Transverse colon (tissue), 4 donors: Measurements from ENCODE around the gene PCBP2. TPM values are rescaled to one million over a fixed set of nuclear protein-coding genes. Genes with fewer than 3 reads are reported as not detected.

Experiments used
- DNase-seq: peaks from one replicate; pipeline ENCODE4 v3.0.0-alpha.2; 2019
- H3K27ac ChIP-seq, 4 donors: fragments of 200-600 bp; sonication (generic); 2 replicates each; pipeline ENCODE4 v1.5.1; 2016 to 2018; ENCODE audit warnings: inconsistent platforms in 4 of 4
- H3K27me3 ChIP-seq: fragments of 200-600 bp; sonication (generic); 2 replicates; pipeline ENCODE4 v1.5.1; 2017; ENCODE audit warnings: inconsistent platforms
- H3K36me3 ChIP-seq, 4 donors: fragments of 200-600 bp; sonication (generic); 2 replicates each; pipeline ENCODE4 v1.5.1; 2017 to 2019; ENCODE audit warnings: inconsistent platforms in 4 of 4
- H3K4me1 ChIP-seq, 4 donors: fragments of 200-600 bp; sonication (generic); 2 replicates each; pipeline ENCODE4 v1.5.1; 2017 to 2020; ENCODE audit warnings: inconsistent platforms in 4 of 4
- H3K4me3 ChIP-seq, 4 donors: fragments of 200-600 bp; sonication (generic); 1 replicate in 1 of 4; 2 replicates in 3 of 4; pipeline versions ENCODE4 v1.5.1 to v1.6.1; 2017 to 2019; ENCODE audit warnings: inconsistent platforms in 4 of 4
- H3K9me3 ChIP-seq, 2 donors: fragments of 200-600 bp; sonication (generic); 2 replicates each; pipeline ENCODE4 v1.5.1; 2017 to 2019; ENCODE audit warnings: inconsistent platforms in 2 of 2
- EP300 ChIP-seq: sonication (generic); formaldehyde crosslinking; IDR thresholded peaks from one replicate; pipeline ENCODE4 v1.6.1; 2017; ENCODE audit warnings: antibody characterized with exemption, low read depth
- POLR2A ChIP-seq: fragments of 450-650 bp; IDR thresholded peaks from one replicate; pipeline ENCODE4 v1.6.1; 2016; ENCODE audit warnings: antibody characterized with exemption, mild to moderate bottlenecking, moderate library complexity
- POLR2AphosphoS5 ChIP-seq, 3 donors: sonication (generic); formaldehyde crosslinking; IDR thresholded peaks; one replicate each; pipeline ENCODE4 v1.6.1; 2016; ENCODE audit warnings: antibody characterized with exemption in 3 of 3
- WGBS, 2 donors: methylation state at CpG; one replicate each; pipeline ENCODE4 v1.1.5; 2018; ENCODE audit warnings: low coverage in 1 of 2; 5-methylcytosine and 5-hydroxymethylcytosine counted together
- in situ Hi-C, 4 donors: fragments of 200-750 bp; cut with MboI; loops; one replicate each; pipeline versions ENCODE4 v1.15.0 to v1.15.1; 2017; ENCODE audit warnings: low sequenced_read_pairs in 3 of 4, low pct_ligation_motif_present in 1 of 4, low pct_unique_long_range_greater_than_20kb in 1 of 4
- intact Hi-C: fragments of 100-400 bp; cut with DNase I; formaldehyde crosslinking; loops from one replicate; pipeline ENCODE4 v1.15.1; 2023; ENCODE audit warnings: low total_unique reads
- total RNA-seq, 4 donors: library from RNA; depleted of rRNA; stranded (reverse); fragments of >200 nt; gene quantifications; one replicate each; pipeline ENCODE4 v1.1.0, GENCODE V29; 2016
- TF ChIP-seq, protein P1 (sequence below), 5 experiments: fragments of 200-600 bp in 3 of 5; fragments of 450-650 bp in 2 of 5; sonication (generic) in 3 of 5; IDR thresholded peaks; 1 replicate in 2 of 5; 2 replicates in 3 of 5; pipeline ENCODE4 v1.5.1; 2016 to 2017; ENCODE audit warnings: antibody characterized with exemption in 5 of 5, inconsistent platforms in 3 of 5, mild to moderate bottlenecking in 2 of 5, moderate library complexity in 1 of 5

Gene PCBP2
- total RNA-seq, 4 donors from 2014 or later = 340 to 492 (median 432) TPM

DNA sequence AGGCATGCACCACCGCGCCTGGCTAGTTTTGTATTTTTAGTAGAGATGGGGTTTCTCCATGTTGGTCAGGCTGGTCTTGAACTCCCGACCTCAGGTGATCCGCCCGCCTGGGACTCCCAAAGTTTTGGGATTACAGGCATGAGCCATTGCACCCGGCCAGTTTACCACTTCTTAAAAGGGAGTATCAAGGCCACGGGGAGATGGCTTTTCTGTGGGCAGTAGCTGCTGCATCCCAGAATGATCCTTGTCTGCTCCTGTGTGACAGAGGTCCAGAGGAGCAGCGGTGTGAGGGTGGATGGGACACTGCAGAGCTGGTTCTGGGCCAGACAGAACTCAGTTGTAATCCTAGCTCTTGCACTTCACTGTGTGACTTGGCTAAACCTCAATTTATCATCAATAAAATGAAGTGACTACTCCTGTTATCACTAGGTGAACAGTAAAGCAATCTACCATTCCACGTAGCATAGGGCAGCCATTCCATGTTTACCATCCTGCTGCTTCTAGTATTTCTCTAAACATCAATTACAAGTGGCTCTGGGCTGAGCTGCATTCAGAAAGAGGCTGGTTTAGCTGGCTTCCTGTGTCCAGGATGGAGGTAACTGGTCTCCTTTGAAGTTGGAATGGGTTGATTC lies 58.4 kb downstream of the PCBP2 start:
- TF ChIP-seq POLR2AphosphoS5 (IDR thresholded peaks at IDR 0.05) (no peak), POLR2A (no peak), EP300 (no peak)
- TF ChIP-seq, protein P1, sequence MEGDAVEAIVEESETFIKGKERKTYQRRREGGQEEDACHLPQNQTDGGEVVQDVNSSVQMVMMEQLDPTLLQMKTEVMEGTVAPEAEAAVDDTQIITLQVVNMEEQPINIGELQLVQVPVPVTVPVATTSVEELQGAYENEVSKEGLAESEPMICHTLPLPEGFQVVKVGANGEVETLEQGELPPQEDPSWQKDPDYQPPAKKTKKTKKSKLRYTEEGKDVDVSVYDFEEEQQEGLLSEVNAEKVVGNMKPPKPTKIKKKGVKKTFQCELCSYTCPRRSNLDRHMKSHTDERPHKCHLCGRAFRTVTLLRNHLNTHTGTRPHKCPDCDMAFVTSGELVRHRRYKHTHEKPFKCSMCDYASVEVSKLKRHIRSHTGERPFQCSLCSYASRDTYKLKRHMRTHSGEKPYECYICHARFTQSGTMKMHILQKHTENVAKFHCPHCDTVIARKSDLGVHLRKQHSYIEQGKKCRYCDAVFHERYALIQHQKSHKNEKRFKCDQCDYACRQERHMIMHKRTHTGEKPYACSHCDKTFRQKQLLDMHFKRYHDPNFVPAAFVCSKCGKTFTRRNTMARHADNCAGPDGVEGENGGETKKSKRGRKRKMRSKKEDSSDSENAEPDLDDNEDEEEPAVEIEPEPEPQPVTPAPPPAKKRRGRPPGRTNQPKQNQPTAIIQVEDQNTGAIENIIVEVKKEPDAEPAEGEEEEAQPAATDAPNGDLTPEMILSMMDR (IDR thresholded peaks at IDR 0.05) = no peak
- in situ Hi-C loops = no loop called here
- H3K4me3 ChIP-seq = no peak overlapping the region
- H3K36me3 ChIP-seq = peaks cover 0 to 38% (median 9%) of the 10 kb centered on the region in 4 donors
- peaks cover 0 to 9% (median 0%) of the 10 kb centered on the region in 4 donors for H3K4me1 ChIP-seq
- no peaks in the 10 kb centered on the region for H3K9me3 ChIP-seq
- 76% methylated on average over 9 of the region's 9 CpGs; no CpG with 5 or more reads in 1 of the 2 donors for WGBS, 2 donors
- no peaks in the 10 kb centered on the region for H3K27me3 ChIP-seq
- no peak overlapping the region for H3K27ac ChIP-seq
- intact Hi-C loops = loop anchor here (10.0 kb wide), 1 partner anchor 635 kb away; no protein-coding TSS in a partner anchor
- DNase-seq = no peak

DNA sequence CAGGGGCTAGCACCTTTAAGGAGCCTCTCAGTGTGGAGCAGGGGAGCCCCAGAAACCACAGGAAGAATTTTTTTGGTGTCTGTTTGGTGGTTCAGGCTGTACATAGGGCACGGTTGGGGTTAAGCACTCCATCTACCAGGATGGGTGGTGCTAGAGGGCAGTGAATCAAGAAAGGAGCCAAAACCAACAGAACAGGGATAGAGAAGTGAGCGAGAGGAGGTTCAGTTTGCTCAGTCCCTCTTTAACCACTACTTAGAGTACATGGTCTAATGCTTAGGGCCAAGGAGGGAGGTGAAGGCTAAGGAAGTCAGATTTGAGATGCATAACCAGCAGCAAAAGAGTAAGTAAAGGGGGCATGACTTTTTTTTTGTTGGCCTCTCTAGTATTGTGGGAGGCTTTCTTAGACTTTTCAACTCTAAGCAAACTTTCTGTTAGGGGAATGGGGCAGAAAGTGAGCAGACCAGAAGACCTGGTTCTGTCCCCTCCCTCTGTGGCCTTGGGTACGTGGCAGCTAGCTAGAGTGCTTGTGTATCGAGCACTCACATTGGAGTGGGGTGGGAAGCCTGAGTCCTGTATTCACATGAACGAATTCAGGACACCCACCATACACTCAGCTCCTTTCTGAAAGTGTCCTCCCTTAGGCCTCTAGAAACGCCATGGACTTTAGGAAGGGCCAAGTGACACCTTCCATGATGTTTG lies 62.0 kb downstream of the PCBP2 start:
- WGBS, 2 donors = 80 to 87% methylated on average over 2 to 6 of the region's 6 CpGs
- no peak overlapping the region for H3K4me3 ChIP-seq
- intact Hi-C loops = loop anchor here (10.0 kb wide), 1 partner anchor 639 kb away; no protein-coding TSS in a partner anchor
- no peaks in the 10 kb centered on the region for H3K9me3 ChIP-seq
- in situ Hi-C loops = no loop called here
- no peak overlapping the region for H3K27ac ChIP-seq
- TF ChIP-seq EP300 = no peak
- TF ChIP-seq, protein P1 (IDR thresholded peaks at IDR 0.05) = no peak
- no peak for TF ChIP-seq POLR2AphosphoS5 (IDR thresholded peaks at IDR 0.05)
- no peak for TF ChIP-seq POLR2A
- no peak for DNase-seq
- peaks cover 0 to 2% (median 0%) of the 10 kb centered on the region in 4 donors for H3K4me1 ChIP-seq
- peaks cover 0 to 65% (median 21%) of the 10 kb centered on the region in 4 donors for H3K36me3 ChIP-seq
- H3K27me3 ChIP-seq = no peaks in the 10 kb centered on the region

DNA sequence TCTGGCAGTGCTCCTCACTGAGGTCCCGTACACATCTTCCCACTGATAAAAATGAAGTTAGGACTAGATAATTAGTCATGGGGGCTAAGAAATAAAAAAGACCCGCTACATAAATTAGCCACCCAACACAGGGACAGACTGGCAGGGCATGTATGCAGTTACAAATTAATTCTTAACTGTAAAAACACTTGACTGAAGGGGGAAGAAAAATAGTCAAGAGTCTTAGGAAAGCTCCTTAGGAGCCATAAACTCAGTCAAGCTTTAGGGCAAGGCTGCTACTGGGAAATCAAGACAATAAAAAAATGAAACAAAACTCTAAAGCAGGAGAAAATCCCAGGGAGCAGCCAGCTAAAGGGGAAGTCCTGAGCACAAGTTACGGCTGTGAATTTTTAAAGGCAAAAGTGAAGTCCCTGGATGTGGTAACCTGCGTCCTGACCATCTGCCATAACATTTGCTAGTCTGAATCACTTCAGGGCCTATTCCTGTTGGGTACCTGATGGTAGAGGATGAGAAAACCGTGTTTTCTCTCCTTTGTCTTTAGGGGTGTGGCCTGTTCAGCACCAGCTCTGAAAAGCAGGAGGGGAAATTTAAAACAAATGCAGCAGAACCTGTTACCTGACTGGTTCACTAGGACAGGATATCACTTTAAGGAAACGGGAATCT lies 62.9 kb downstream of the PCBP2 start:
- TF ChIP-seq, protein P1 (IDR thresholded peaks at IDR 0.05) = no peak
- TF ChIP-seq EP300 (no peak), POLR2AphosphoS5 (IDR thresholded peaks at IDR 0.05) (no peak), POLR2A (no peak)
- Histone ChIP-seq H3K36me3 (peaks cover 0 to 65% (median 21%) of the 10 kb centered on the region in 4 donors), H3K4me3 (no peak overlapping the region), H3K9me3 (no peaks in the 10 kb centered on the region), H3K4me1 (no peaks in the 10 kb centered on the region), H3K27ac (no peak overlapping the region), H3K27me3 (no peaks in the 10 kb centered on the region)
- WGBS, 2 donors = 79 to 93% methylated on average over 4 to 6 of the region's 6 CpGs
- no peak for DNase-seq
- in situ Hi-C loops = no loop called here
- intact Hi-C loops = loop anchor here (10.0 kb wide), 1 partner anchor 640 kb away; no protein-coding TSS in a partner anchor

DNA sequence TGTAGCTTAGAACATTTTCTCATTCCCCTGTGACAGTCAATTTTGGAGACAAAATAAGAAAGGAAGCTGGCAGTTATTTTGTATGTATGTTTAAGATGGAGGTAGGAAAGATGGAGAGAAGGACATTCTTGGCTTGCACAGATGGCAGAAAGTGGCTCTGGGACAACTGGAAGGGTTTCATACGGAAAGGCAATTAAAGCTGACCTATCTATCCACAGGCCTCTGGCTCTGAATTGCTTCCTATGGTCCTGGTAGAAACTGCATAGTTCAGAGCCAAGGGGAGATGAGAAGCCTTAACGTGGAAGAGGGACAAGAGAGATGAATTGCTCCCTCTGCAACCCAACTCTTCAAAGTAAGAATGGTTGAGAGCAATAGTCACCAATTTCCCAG lies 63.4 kb downstream of the PCBP2 start:
- Histone ChIP-seq H3K27ac (no peak overlapping the region), H3K4me1 (no peaks in the 10 kb centered on the region), H3K36me3 (peaks cover 0 to 68% (median 22%) of the 10 kb centered on the region in 4 donors), H3K9me3 (no peaks in the 10 kb centered on the region), H3K27me3 (no peaks in the 10 kb centered on the region), H3K4me3 (no peak overlapping the region)
- intact Hi-C loops (loop anchor here (10.0 kb wide), 1 partner anchor 640 kb away; no protein-coding TSS in a partner anchor), in situ Hi-C loops (no loop called here)
- no peak for DNase-seq
- TF ChIP-seq EP300 = no peak
- TF ChIP-seq, protein P1 (IDR thresholded peaks at IDR 0.05) = no peak
- TF ChIP-seq POLR2A = no peak
- no peak for TF ChIP-seq POLR2AphosphoS5 (IDR thresholded peaks at IDR 0.05)
- 68 to 100% methylated on average over 1 to 2 of the region's 2 CpGs for WGBS, 2 donors
